Effector memory CD8-positive, alpha-beta T cell (primary cell): ENCODE data around the gene CLEC12A.

Experiments used
- ATAC-seq: fragments of 150-1000 bp; cut with Tn5 transposase; replicated peaks from 2 replicates; pipeline ENCODE4 v1.10.0; 2021; ENCODE audit warnings: mild to moderate bottlenecking, moderate library complexity
- DNase-seq, 3 experiments: peaks; one replicate each; pipeline ENCODE4 v3.0.0; 2021
- H3K27ac Mint-ChIP-seq, 2 donors: one replicate each; pipeline ENCODE4 v1.8.0; 2022; ENCODE audit warnings: mild to moderate bottlenecking in 2 of 2, mixed read lengths in 2 of 2, moderate library complexity in 2 of 2
- H3K27me3 Mint-ChIP-seq, 2 donors: one replicate each; pipeline ENCODE4 v1.8.0; 2022; ENCODE audit warnings: mixed read lengths in 2 of 2
- H3K36me3 Mint-ChIP-seq: one replicate; pipeline ENCODE4 v1.8.0; 2022; ENCODE audit warnings: mild to moderate bottlenecking, moderate library complexity, mixed read lengths; ENCODE audit not compliant: insufficient read depth
- H3K4me1 Mint-ChIP-seq, 2 donors: one replicate each; pipeline ENCODE4 v1.8.0; 2022; ENCODE audit warnings: low read depth in 2 of 2, mixed read lengths in 2 of 2
- H3K4me3 Mint-ChIP-seq, 2 donors: one replicate each; pipeline ENCODE4 v1.8.0; 2022; ENCODE audit warnings: mild to moderate bottlenecking in 2 of 2, mixed read lengths in 2 of 2, moderate library complexity in 2 of 2
- H3K9me3 Mint-ChIP-seq, 2 donors: one replicate each; pipeline ENCODE4 v1.8.0; 2022; ENCODE audit warnings: mixed read lengths in 2 of 2

CLEC12A gene

DNA sequence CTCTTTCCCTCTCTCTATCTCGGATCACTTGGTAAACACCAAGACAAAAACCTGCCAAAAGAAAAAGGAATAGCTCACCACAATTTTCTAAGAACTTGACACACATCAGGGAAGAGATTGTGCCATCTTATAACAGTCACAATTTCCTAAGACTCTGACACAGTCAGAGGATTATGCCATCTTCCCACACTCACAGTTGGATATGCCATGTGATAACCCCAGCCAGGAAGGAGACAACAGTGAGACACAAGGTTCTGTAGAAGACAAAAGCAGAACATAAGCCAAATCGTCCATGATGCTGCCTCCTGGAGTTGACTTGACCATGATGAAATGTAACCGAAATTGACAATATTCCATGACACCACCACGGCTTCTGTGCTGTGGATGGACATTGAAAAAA lies 56.5 kb downstream of the CLEC12A start:
- DNase-seq (no peak), ATAC-seq (no peak)
- Mint-ChIP-seq H3K9me3 (no peaks in the 10 kb centered on the region), H3K27me3 (peaks cover 13 to 16% of the 10 kb centered on the region in 2 donors), H3K4me3 (no peak overlapping the region), H3K4me1 (no peaks in the 10 kb centered on the region), H3K27ac (no peak overlapping the region), H3K36me3 (peaks cover 3% of the 10 kb centered on the region)

GRCh38 chr12:10030446-10030845 lies 59.2 kb downstream of the CLEC12A start, which contains the start of gene CLEC9A:
TSS of gene CLEC9A (plus strand) at chr12:10030682. CDS start at chr12:10052688, 22,006 bp downstream.
- Mint-ChIP-seq H3K27me3 (peaks cover 18 to 19% of the 10 kb centered on the region in 2 donors), H3K36me3 (peaks cover 3% of the 10 kb centered on the region), H3K27ac (no peak within 1 kb of the TSS), H3K9me3 (no peaks in the 10 kb centered on the region), H3K4me3 (no peak within 1 kb of the TSS), H3K4me1 (no peaks in the 10 kb centered on the region)
- DNase-seq (no peak), ATAC-seq (no peak)

DNA sequence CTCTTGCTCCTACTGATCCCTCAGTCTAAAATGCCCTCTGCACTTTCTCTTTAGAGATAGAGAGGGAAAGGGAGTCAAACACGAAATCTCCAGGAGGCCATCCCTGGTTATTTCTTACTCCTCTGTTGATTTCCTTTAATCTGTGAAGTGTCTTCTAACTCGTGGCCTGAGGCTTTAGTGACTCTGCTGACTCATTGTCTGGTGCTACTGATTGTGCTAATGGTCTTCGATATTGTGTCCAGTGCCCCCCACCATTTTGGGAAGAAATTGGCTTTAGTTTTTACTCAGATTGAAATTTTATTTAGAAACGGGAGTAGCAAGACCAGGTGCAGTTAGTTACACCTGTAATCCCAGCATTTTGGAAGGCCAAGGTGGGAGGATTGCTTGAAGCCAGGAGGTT lies 60.1 kb downstream of the CLEC12A start:
- peaks cover 0 to 3% of the 10 kb centered on the region in 2 donors for H3K4me1 Mint-ChIP-seq
- H3K4me3 Mint-ChIP-seq = no peak overlapping the region
- H3K9me3 Mint-ChIP-seq = no peaks in the 10 kb centered on the region
- ATAC-seq = no peak
- H3K27ac Mint-ChIP-seq = no peak overlapping the region
- peaks cover 3% of the 10 kb centered on the region for H3K36me3 Mint-ChIP-seq
- DNase-seq = no peak
- peaks cover 18 to 23% of the 10 kb centered on the region in 2 donors for H3K27me3 Mint-ChIP-seq

DNA sequence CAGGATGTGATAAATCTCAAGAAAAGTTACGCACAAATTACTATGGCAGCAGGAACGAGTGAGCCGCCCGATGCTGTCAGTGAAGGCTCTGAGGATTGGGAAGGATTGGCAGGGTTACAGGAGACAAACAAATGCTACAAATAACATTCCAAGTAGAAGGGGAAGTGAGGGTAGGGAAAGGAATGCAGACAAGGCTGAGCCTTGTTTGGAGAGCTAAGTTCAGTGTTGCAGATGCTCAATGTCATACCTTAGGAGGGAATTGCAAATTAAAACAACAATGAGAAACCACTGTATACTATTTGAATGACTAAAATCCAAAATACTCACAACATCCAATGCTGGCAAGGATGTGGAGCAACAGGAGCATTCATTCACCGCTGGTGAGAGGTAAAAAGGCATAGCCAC lies 60.6 kb downstream of the CLEC12A start:
- no peak for DNase-seq
- H3K27ac Mint-ChIP-seq = no peak overlapping the region
- peaks cover 0 to 3% of the 10 kb centered on the region in 2 donors for H3K4me1 Mint-ChIP-seq

DNA sequence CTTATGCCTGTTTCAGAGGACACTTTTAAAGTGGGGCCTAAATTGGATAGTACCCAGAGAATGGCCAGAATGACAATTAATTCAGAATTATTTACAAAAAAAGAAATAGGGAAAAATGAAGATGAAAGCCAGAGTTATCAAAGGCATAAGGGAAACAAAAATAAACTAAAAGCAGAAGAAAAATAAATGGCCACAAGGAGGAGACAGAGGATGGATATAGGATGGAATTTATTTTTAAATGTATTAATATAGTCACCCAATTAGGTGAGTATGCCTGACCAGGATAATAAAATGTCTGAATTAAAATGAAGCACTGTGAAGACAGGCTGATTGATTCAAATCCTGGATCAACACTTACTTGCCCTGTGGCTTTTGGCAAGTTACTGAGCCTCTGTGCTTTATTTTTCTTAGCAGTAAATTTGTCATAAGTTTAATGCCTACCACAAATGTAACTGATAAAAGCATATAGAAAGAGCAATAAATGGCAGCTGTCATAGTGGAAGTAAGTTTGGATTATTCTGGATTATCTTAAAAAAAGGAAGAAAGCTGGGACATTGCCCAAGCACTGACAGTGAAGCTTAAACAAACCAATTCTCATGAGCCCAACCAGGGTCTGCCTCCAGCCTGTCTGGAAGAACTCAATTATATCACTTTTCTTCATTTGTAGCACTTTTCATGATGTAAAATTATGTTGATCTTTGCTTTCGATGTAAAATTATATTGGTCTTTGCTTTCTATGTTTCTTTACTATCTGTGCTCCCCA lies 62.8 kb downstream of the CLEC12A start:
- ATAC-seq (no peak), DNase-seq (no peak)
- Mint-ChIP-seq H3K4me1 (peaks cover 0 to 3% of the 10 kb centered on the region in 2 donors), H3K36me3 (no peaks in the 10 kb centered on the region), H3K9me3 (no peaks in the 10 kb centered on the region), H3K4me3 (no peak overlapping the region), H3K27me3 (peaks cover 24 to 34% of the 10 kb centered on the region in 2 donors), H3K27ac (no peak overlapping the region)

More for the DNA sequence above, 60.6 kb downstream of the CLEC12A start:
- ATAC-seq = no peak
- peaks cover 18 to 23% of the 10 kb centered on the region in 2 donors for H3K27me3 Mint-ChIP-seq
- no peaks in the 10 kb centered on the region for H3K9me3 Mint-ChIP-seq
- no peak overlapping the region for H3K4me3 Mint-ChIP-seq
- peaks cover 3% of the 10 kb centered on the region for H3K36me3 Mint-ChIP-seq
